DOHH2 (cell line): ENCODE data around the gene MAML2.

ENCODE experiments used
- EZH2phosphoT487 ChIP-seq: fragments of 200-600 bp; sonication (generic); IDR thresholded peaks from 2 replicates; pipeline ENCODE4 v1.6.1; 2017; ENCODE audit warnings: borderline replicate concordance, mild to moderate bottlenecking, antibody characterized with exemption, low read length, moderate library complexity, mixed read lengths
- TF ChIP-seq, protein P1 (sequence below): fragments of 200-600 bp; sonication (generic); IDR thresholded peaks from one replicate; pipeline ENCODE4 v1.5.1; 2014; ENCODE audit warnings: antibody characterized with exemption, mild to moderate bottlenecking, low read depth, low read length; ENCODE audit not compliant: poor library complexity, severe bottlenecking

DNA sequence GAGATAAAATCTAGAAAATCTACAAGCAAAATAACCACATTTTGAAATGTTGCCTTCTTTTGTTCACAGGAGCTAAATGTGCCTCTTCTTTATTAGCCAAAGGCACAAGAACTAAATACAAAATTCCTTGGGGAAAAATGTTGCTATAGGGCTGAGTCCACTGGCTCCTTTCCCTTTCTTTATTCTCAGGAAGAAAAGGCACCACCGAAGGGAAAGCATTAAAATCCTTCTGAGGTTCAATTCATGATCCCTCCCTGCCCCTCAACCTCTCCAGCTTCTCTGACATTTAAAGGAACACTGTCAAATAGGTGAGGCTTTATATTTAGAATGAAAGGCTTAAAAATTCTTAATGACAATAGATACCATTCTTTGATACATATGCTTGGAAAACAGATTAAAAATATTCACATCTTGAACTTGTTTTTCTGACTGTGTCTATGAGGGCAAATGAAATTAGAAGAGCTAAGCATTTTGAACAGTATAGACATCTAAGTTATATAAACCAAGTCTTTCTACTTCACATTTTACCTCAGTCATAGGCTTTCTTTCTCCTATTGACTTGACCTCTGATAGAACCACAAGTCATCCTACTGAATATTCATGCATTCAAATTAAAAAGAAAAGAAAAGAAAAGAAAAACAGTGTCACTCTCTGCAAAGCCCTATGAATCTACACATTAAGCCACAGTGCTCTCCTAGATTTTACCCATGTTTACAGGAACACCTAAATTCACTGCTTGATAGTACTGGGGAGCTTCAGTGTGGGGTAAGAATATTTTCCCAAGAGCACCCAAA is 148.2 kb downstream of the MAML2 start:
- TF ChIP-seq, protein P1, sequence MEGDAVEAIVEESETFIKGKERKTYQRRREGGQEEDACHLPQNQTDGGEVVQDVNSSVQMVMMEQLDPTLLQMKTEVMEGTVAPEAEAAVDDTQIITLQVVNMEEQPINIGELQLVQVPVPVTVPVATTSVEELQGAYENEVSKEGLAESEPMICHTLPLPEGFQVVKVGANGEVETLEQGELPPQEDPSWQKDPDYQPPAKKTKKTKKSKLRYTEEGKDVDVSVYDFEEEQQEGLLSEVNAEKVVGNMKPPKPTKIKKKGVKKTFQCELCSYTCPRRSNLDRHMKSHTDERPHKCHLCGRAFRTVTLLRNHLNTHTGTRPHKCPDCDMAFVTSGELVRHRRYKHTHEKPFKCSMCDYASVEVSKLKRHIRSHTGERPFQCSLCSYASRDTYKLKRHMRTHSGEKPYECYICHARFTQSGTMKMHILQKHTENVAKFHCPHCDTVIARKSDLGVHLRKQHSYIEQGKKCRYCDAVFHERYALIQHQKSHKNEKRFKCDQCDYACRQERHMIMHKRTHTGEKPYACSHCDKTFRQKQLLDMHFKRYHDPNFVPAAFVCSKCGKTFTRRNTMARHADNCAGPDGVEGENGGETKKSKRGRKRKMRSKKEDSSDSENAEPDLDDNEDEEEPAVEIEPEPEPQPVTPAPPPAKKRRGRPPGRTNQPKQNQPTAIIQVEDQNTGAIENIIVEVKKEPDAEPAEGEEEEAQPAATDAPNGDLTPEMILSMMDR: no peak
- no peak for TF ChIP-seq EZH2phosphoT487
